Central memory CD8-positive, alpha-beta T cell (primary cell): ENCODE data around the gene ATP6V0E1.

Experiments used
- ATAC-seq: fragments of 150-1000 bp; cut with Tn5 transposase; replicated peaks from 2 replicates; pipeline ENCODE4 v1.10.0; 2022; ENCODE audit warnings: mild to moderate bottlenecking, moderate FRiP score, moderate number of reproducible peaks; ENCODE audit not compliant: poor library complexity, severe bottlenecking; ENCODE audit errors: extremely low read depth
- DNase-seq, 2 donors: peaks; one replicate each; pipeline ENCODE4 v3.0.0; 2021; ENCODE audit warnings: low spot score in 2 of 2
- H3K27ac Mint-ChIP-seq: one replicate; pipeline ENCODE4 v1.8.0; 2022; ENCODE audit warnings: low read depth, mild to moderate bottlenecking, moderate library complexity, mixed read lengths
- H3K27me3 Mint-ChIP-seq: one replicate; pipeline ENCODE4 v1.8.0; 2022; ENCODE audit warnings: mixed read lengths
- H3K36me3 Mint-ChIP-seq: one replicate; pipeline ENCODE4 v1.8.0; 2022; ENCODE audit warnings: mild to moderate bottlenecking, moderate library complexity, mixed read lengths; ENCODE audit not compliant: insufficient read depth
- H3K4me1 Mint-ChIP-seq: one replicate; pipeline ENCODE4 v1.8.0; 2022; ENCODE audit warnings: mixed read lengths
- H3K4me3 Mint-ChIP-seq: one replicate; pipeline ENCODE4 v1.8.0; 2022; ENCODE audit warnings: mild to moderate bottlenecking, moderate library complexity, mixed read lengths
- H3K9me3 Mint-ChIP-seq: one replicate; pipeline ENCODE4 v1.8.0; 2022; ENCODE audit warnings: mixed read lengths

Gene ATP6V0E1

DNA sequence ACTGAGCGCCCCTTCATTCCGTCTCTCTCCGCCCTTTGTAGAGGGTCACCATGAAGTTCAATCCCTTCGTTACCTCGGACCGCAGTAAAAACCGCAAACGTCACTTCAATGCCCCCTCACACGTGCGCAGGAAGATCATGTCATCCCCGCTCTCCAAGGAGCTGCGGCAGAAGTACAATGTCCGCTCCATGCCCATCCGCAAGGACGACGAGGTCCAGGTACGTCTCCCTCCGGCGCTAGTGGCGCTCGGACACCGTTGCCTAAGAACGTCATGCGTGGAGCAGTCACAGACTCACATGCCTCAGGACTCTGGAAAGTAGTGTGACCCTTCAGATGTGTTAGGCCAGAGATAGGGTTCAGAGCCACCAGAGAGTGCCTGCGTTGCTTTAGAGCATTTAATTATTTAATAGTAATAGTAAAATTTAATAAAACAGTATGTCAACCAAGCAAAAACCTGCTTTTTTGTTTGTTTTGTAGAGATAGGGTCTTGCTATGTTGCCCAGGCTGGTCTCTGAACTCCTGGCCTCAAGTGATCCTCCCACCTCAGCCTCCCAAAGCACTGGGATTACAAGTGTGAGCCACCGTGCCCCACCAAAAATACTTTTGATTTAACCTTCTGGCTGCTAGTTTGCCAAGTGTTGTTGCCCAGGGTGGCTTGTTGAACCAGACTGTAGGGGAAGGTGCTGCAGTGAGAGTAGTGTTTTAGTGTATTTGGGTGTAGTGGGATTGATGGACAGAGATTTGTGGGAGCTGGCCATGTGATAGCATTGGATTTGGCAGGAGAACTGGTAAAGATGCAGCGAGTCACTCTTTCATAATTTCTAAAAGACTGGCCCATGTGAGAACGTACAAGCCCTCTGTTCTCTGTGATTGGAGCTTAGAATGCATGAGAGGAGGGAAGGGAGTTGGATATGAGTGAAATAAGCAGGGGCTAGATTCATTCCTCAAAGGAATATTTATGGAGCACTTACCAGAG is 23.5 kb upstream of the ATP6V0E1 start:
- Mint-ChIP-seq H3K4me3 (peak overlapping the region; percentile 98), H3K9me3 (no peaks in the 10 kb centered on the region), H3K27me3 (no peaks in the 10 kb centered on the region), H3K27ac (peak overlapping the region; percentile 98), H3K36me3 (peaks cover 15% of the 10 kb centered on the region), H3K4me1 (peaks cover 21% of the 10 kb centered on the region)
- ATAC-seq, result no peak
- DNase-seq, result no peak

DNA sequence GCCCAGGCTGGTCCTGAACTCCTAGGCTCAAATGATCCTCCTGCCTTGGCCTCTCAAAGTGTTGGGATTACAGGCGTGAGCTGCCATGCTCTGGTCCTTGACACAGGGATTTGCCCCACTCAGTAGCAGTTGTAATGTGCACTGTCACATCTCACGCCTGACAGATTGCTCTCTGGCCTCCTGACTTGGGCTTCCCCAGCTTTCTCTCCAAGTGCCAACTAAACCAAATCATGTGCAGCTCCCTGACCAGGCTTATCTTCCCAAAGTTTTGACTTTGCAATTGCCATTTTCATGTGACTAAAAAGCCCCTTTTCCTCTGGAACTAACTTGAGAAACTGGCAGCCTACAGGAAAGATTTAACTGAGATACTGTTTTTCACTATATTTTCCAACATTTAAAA is 13.7 kb upstream of the ATP6V0E1 start:
- ATAC-seq, result no peak
- Mint-ChIP-seq H3K4me1 (no peaks in the 10 kb centered on the region), H3K27me3 (no peaks in the 10 kb centered on the region), H3K36me3 (peaks cover 14% of the 10 kb centered on the region), H3K27ac (no peak overlapping the region), H3K4me3 (no peak overlapping the region), H3K9me3 (no peaks in the 10 kb centered on the region)
- no peak for DNase-seq

DNA sequence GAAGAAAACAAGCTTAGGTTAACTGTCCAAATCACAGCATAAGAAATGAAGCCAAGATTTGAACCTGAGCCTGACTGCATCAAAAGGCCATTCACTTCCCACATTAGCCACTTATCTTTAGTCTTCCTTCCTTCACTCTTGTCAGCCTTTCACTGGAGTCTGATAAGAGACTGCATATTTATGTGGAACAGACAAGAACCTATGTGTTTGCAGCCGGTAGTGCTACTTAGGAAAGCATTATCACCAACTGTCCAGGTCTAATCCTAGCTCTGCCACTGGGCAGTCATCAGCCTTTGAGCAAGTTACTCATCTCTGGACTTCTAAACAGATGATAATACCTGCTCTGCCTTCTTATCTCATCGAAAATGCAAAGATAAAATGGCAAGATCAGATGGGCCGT is 12.1 kb upstream of the ATP6V0E1 start:
- H3K27me3 Mint-ChIP-seq, result no peaks in the 10 kb centered on the region
- H3K27ac Mint-ChIP-seq, result no peak overlapping the region
- H3K9me3 Mint-ChIP-seq, result no peaks in the 10 kb centered on the region
- ATAC-seq, result no peak
- H3K4me1 Mint-ChIP-seq, result no peaks in the 10 kb centered on the region
- no peak for DNase-seq
- H3K4me3 Mint-ChIP-seq, result no peak overlapping the region
- peaks cover 12% of the 10 kb centered on the region for H3K36me3 Mint-ChIP-seq

DNA sequence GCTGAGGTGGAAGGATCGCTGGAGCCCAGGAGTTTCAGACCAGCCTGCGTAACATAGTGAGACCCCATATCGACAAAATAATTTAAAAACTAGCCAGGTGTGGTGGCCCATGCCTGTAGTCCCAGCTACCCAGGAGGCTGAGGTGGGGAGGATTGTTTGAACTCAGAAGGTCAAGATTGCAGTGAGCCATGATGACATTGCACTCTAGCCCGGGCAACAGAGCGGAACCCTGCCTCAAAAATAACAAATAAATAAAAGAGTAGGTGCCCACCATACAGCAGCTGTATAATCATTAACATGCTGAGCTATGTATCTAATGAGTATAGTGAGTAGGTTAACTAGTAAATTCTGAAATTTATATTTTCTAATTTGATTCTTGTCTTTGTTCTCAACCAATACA is 11.0 kb upstream of the ATP6V0E1 start:
- peaks cover 12% of the 10 kb centered on the region for H3K36me3 Mint-ChIP-seq
- no peak overlapping the region for H3K4me3 Mint-ChIP-seq
- no peaks in the 10 kb centered on the region for H3K4me1 Mint-ChIP-seq
- ATAC-seq (no peak), DNase-seq (no peak)
- H3K27ac Mint-ChIP-seq, result no peak overlapping the region
- no peaks in the 10 kb centered on the region for H3K27me3 Mint-ChIP-seq
- no peaks in the 10 kb centered on the region for H3K9me3 Mint-ChIP-seq

DNA sequence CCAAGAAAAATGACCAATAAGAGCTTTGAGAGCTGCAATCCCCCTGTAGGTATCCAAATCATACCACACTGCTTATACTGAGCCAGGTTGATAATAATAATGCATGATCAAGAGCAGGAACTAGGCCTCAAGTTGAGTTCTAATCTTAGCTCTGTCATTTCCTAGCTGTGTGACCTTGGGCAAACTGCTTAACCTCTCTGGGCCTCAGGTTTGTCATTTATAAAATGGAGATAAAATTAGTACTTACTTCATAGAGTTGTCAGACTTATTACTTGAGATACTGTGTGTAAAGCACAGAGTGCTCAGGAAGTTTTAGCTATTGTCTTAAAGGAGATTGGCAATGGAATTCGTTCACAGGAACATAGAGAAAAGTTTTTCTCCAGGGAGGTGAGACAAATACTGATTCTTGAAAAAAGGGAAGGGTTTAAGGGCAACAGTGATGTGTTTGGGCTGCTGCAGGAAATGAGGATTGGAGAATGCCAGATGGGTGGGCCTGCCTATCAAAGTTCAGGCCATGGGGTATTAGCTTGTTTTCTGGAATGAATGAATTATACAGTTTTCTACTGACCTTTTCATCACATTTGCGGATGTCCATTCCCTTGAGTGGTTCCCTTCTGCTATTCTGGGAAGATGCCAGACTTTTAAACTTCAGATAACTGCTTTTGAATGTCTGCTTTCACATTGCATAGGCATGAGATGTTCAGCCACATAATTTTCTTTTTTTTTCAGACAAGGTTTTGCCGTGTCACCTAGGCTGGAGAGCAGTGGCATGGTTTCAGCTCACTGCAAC is 10.2 kb upstream of the ATP6V0E1 start:
- Mint-ChIP-seq H3K4me1 (no peaks in the 10 kb centered on the region), H3K9me3 (no peaks in the 10 kb centered on the region), H3K27ac (no peak overlapping the region), H3K27me3 (no peaks in the 10 kb centered on the region), H3K4me3 (no peak overlapping the region), H3K36me3 (peaks cover 9% of the 10 kb centered on the region)
- ATAC-seq (no peak), DNase-seq (no peak)

DNA sequence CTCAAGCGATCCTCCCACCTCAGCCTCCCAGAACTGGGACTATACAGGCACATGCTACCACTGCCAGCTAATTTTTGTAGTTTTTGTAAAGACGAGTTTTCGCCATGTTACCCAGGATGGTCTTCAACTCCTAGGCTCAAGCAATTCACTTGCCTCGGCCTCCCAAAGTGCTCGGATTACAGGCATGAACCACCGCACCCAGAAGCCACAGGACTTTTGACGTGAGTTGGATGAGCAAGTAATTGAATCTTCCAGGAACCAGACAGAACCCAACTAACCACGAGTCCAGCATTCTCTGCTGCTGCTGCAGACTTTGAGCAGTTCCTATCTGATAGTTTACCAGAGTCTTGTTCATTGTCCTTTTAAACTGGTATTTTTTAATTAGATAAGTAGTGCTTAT is 9.6 kb upstream of the ATP6V0E1 start:
- Mint-ChIP-seq H3K36me3 (peaks cover 7% of the 10 kb centered on the region), H3K27ac (no peak overlapping the region), H3K4me3 (no peak overlapping the region), H3K9me3 (no peaks in the 10 kb centered on the region), H3K4me1 (no peaks in the 10 kb centered on the region), H3K27me3 (no peaks in the 10 kb centered on the region)
- ATAC-seq (no peak), DNase-seq (no peak)

DNA sequence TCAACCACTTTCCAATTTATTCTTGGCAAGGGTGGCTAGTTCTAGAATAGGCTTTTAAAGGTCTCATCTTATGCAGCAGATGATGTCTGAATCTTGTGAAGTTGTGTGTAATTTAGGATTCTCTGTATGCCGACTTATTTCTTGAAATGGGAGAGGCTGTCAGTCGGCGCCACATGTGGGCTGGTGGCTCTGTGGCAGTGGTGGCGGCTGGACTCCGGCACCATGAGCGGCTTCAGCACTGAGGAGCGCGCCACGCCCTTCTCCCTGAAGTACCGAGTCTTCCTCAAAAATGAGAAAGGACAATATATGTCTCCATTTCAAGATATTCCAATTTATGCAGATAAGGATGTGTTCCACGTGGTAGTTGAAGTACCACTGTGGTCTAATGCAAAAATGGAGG is 8.3 kb upstream of the ATP6V0E1 start:
- Mint-ChIP-seq H3K27ac (no peak overlapping the region), H3K4me1 (no peaks in the 10 kb centered on the region), H3K4me3 (no peak overlapping the region), H3K9me3 (no peaks in the 10 kb centered on the region), H3K36me3 (peaks cover 3% of the 10 kb centered on the region), H3K27me3 (no peaks in the 10 kb centered on the region)
- no peak for ATAC-seq
- DNase-seq, result no peak

DNA sequence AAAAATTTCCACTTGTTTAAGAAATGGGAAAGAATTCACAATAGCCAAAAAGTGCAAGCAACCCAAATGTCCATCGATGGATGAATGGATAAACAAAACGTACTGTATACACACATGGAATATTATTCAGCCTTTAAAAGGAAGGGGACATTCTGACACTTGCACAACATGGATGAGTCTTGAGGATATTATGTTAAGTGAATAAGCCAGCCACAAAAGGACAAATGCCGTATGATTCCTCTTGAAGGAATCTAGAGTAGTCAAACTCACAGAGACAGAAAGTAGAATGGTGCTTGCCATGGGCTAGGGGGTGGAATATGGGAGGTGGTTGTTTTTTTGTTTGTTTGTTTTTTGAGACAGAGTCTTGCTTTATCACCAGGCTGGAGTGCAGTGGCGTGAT is 3.8 kb upstream of the ATP6V0E1 start:
- H3K4me3 Mint-ChIP-seq, result no peak overlapping the region
- ATAC-seq (no peak), DNase-seq (no peak)
- H3K9me3 Mint-ChIP-seq, result no peaks in the 10 kb centered on the region
- no peak overlapping the region for H3K27ac Mint-ChIP-seq
- H3K27me3 Mint-ChIP-seq, result no peaks in the 10 kb centered on the region
- H3K4me1 Mint-ChIP-seq, result peaks cover 14% of the 10 kb centered on the region
- H3K36me3 Mint-ChIP-seq, result peaks cover 9% of the 10 kb centered on the region

DNA sequence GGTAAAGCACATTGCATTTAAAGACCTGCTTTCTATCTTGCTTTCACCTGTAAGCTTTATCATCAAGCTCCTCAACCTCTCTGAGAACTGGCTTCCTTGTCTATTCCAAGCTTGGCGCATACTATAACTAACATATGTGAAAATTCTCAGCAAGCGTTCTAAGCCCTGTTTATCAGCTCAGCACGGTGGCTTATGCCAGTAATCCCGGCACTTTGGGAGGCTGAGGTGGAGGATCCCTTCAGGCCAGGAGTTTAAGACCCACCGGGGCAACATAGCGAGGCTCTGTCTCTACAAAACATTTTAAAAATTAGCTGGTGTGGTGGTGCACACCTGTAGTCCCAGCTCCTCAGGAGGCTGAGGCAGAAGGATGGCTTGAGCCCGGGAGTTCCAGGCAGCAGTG is 1.6 kb upstream of the ATP6V0E1 start:
- H3K9me3 Mint-ChIP-seq, result no peaks in the 10 kb centered on the region
- peaks cover 32% of the 10 kb centered on the region for H3K4me1 Mint-ChIP-seq
- no peak overlapping the region for H3K27ac Mint-ChIP-seq
- peaks cover 23% of the 10 kb centered on the region for H3K36me3 Mint-ChIP-seq
- H3K27me3 Mint-ChIP-seq, result no peaks in the 10 kb centered on the region
- DNase-seq, result no peak
- H3K4me3 Mint-ChIP-seq, result no peak overlapping the region
- ATAC-seq, result no peak

DNA sequence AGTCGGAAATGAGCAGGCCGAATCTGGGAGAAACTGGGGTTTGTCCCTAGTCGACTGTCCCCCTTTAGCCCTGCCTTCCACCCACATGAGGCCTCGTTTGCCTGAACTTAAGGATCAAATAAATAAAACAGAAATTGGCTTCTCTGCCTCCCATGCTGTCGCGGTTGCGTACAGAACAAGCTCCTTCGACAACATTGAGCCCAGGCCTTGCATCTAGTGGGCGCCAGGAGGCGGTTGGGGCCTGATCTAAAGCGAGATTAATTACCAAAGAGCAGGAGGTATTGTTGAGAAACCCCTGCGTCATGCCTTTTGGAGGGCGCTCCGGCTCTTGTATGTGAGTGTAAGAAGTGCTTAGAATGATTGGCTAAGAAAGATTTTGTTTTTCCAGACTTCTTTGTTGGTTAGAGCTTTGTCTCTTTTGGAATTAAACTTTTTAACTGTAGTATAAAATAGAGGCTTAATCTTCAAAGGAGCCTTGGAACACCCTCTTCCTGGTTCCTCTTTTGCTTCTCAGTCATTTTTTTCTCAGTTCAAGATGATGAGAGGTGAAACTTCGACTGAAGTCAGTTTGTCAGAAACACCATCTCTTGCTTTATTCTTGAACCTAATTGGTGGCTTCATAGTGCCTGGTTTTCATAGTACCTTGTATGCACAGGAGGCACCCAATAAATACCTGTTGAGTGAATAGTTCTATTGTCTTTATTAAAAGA is 828 bp downstream of the ATP6V0E1 start:
- Mint-ChIP-seq H3K36me3 (peaks cover 39% of the 10 kb centered on the region), H3K4me1 (peaks cover 35% of the 10 kb centered on the region)
- ATAC-seq, result peak; percentile 91

DNA sequence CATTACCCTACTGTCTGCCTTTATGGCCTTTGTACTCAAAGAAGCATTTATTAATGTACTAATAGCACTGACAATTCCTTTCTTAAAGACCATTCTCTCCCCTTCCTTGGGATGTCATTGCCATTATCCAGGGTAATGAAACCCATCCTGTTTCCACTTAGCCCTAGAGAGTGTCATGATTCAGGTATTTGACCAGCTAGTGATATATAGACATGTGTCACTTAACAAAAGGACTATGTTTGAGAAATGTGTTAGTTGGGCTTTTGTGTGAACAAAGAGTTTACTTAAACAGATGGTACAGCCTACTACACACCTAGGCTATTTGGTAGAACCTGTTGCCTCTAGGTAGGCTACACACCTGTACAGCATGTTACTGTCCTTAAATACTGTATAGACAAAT is 2.0 kb downstream of the ATP6V0E1 start:
- Mint-ChIP-seq H3K27ac (peak overlapping the region; percentile 83), H3K36me3 (peaks cover 42% of the 10 kb centered on the region), H3K4me1 (peaks cover 38% of the 10 kb centered on the region), H3K4me3 (peak overlapping the region; percentile 73), H3K9me3 (no peaks in the 10 kb centered on the region), H3K27me3 (no peaks in the 10 kb centered on the region)
- ATAC-seq, result no peak
- DNase-seq, result no peak

More for the DNA sequence above, 828 bp downstream of the ATP6V0E1 start:
- H3K27ac Mint-ChIP-seq, result peak overlapping the region; percentile 95
- H3K4me3 Mint-ChIP-seq, result peak overlapping the region; percentile 95
- DNase-seq, result peak; percentile 59 to 72
- H3K27me3 Mint-ChIP-seq, result no peaks in the 10 kb centered on the region
- no peaks in the 10 kb centered on the region for H3K9me3 Mint-ChIP-seq

DNA sequence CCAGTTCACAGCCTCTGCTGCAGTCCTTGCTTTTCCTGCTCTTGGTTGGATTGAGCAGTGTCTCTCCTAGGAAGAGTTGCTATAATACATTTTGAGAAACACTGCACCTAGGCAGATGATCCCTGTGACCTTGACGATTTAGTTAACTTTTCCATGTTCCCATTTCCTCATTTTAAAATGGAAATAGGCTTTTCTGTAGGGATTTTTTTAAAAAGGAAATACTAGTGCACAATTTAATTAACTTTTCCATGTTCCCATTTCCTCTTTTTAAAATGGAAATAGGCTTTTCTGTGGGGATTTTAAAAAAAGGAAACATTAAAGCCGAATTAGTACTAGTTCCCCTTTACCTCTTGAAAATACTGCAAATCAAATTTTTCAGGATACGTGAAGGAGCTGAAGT is 4.7 kb downstream of the ATP6V0E1 start:
- Mint-ChIP-seq H3K27me3 (no peaks in the 10 kb centered on the region), H3K36me3 (peaks cover 44% of the 10 kb centered on the region), H3K4me1 (peaks cover 61% of the 10 kb centered on the region), H3K9me3 (no peaks in the 10 kb centered on the region), H3K27ac (no peak overlapping the region), H3K4me3 (no peak overlapping the region)
- no peak for ATAC-seq
- no peak for DNase-seq
